GM19438 (cell line): ENCODE measurements around the gene INO80.
"Not testable (repeated sequence)": the region's sequence is repeated elsewhere in the genome, so short reads cannot be mapped to it uniquely, and the experiment has no call there.

Experiments used
- ATAC-seq: cut with Tn5 transposase; IDR thresholded peaks from one replicate; pipeline ENCODE4 v1.9.1; 2021; ENCODE audit warnings: low read depth; ENCODE audit not compliant: unreplicated experiment

INO80 gene

DNA sequence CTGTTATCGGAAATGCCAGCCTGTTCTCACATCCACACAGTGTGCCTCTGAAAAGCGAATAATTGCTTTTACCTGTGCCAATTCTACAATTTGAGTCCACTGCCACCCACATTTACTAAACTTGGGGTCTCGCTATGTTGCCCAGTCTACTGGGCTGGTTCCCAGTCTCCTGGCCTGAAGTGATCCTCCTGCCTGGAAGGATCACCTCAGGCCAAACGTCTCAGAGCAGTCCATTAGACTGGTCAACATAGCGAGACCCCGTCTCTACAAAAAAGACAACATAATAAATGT, 827 bp upstream of the INO80 start:
- ATAC-seq: no peak

DNA sequence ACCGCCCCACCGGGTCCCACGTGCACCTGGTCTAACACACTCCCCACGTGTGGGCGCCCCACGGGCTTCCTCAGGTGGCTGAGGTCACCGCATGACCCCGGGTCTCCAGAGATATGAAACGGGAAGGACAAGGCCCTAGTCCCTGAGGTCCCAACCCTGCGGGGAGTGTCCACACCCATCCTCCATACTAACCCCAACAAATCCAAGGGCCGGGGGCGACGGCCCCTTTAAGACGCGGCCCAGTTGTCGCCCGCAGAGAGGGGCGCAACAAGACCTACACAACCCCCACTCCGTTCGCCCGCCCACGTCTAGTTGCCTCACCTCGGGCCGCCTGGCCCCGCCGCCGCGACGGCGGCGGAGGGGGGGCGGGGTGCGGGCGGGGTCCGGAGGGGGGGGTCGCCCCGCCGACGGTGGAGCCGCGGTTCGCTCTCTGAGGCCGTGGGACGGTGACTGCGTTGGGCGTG, 396 bp downstream of the INO80 start:
- peak; percentile 38 for ATAC-seq

DNA sequence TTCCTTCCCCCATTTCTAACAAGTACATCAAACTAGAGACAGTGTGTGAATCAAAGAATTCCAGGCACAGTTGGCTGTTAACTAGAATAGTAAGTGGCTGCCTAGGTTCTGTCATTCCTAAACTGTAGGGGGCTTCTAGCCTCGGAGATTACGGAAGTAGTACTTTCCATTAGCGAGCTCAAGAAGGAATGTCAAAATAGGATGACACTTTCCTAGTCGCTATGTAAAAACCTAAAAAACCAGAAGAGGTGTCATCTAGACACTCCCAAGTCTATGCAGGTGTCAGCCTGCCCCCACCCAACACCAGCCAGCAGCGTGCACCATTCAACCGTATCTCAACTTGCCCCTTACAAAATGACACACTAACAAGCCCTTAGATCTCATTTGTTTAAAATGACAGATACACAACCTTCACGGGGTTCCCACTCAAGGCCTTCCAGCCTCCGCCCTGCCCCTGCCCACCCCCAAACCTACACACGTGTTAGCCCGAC, 874 bp downstream of the INO80 start:
- ATAC-seq: no peak

DNA sequence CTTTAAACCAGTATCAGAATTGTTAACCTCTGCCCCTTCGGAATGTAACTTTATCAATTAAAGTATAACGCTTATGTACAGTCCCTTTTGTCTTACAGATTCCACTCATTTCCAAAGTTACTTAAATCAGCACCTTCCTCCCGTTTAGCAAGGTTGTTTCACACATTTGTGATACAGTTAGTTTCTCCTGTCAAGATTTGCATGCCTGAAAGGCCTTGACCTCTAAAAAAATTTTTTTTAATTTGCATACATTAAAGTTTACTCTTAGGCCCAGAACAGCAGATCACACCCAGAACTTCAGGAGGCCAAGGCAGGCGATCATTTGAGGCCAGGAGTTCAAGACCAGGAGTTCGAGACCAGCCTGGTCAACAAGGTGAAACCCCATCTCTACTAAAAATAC, 9.1 kb downstream of the INO80 start:
- ATAC-seq: no peak

DNA sequence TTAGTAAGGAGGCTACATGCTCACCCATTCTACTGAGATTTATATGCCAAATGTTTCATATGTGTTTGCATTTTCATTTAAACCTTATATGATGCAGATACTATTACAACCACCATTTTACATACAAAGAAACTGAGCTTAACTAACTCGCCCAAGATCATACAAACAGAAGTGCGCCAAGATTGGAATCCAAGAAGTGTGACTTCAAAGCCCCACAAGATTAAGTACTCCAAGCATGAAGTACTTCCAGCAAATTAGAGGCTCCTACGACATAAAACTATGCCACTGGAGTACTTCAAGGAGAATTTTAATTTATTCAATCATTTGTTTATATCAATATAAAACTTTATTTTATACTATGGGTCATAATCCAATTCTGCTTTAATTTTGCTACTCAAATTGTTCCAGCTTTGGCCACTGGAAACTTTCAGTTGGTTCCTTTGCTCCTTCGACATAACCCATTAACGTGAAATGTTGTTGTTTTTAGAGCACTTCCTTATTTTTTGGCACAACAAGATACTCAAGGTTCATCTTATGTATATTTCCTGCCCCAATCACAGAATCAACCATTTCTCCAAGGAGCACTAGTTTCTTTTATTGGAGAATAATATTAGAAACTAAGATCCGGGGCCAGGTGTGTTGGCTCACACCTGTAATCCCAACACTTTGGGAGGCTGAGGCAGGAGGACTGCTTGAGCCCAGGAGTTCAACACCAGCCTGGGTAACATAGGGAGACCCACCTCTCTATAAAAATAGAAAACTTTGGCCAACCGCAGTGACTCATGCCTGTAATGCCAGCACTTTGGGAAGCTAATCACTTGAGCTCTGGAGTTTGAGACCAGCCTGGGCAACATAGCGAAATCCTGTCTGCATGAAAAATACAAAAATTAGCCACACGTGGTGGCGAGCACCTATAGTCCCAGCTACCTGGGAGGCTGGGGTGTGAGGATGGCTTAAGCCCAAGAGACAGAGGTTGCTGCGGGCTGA, 10.4 kb downstream of the INO80 start:
- ATAC-seq: no peak

DNA sequence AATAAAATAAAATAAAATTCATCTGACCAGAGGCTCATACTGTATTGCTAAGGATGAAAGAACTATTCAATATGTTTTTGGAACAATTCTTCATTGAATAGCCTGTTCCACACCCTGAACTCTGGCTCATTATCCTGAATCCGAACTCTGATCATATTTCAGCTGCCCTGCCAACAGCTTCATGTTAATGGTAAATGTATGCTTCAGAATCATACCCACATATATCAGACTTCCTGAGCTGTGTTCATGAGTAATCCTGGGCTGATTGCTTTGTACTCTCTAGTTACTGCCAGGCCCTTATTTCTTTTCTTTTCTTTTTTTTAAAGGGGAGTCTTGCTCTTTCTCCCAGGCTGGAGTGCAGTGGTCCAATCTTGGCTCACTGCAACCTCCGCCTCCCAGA, 11.8 kb downstream of the INO80 start:
- no peak for ATAC-seq

GRCh38 chr15:41102854-41103253, 13.2 kb downstream of the INO80 start:
- no peak for ATAC-seq

GRCh38 chr15:41096178-41096577, 19.9 kb downstream of the INO80 start:
- no peak for ATAC-seq

GRCh38 chr15:41085029-41085428, 31.1 kb downstream of the INO80 start:
- ATAC-seq: no peak

GRCh38 chr15:41080144-41080543, 35.9 kb downstream of the INO80 start:
- ATAC-seq: no peak

DNA sequence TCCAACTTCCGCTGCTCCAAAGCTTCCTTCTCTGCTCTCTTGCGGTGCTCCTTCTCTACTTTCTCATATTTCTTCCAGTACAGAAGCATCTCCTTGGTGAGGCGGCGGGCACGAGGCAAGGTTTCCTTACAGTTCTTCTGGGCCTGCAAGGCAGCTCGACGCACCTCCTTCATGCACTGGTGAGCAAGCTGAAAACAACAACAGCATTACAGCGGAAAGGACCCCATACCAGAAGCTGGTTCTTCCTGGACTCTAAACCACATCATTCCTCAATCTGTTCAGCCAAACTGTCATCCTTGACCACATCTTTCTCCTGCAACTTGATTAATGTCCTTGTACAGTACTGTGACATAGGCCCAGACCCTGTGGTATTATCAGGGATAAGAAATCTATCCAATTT, 36.4 kb downstream of the INO80 start:
- ATAC-seq: no peak

GRCh38 chr15:41078879-41079278, 37.2 kb downstream of the INO80 start:
- ATAC-seq: not testable (repeated sequence)

GRCh38 chr15:41078125-41078524, 38.0 kb downstream of the INO80 start:
- no peak for ATAC-seq

- no peak for ATAC-seq
These were observed 43.1 kb downstream of the INO80 start for GRCh38 chr15:41073028-41073427.

DNA sequence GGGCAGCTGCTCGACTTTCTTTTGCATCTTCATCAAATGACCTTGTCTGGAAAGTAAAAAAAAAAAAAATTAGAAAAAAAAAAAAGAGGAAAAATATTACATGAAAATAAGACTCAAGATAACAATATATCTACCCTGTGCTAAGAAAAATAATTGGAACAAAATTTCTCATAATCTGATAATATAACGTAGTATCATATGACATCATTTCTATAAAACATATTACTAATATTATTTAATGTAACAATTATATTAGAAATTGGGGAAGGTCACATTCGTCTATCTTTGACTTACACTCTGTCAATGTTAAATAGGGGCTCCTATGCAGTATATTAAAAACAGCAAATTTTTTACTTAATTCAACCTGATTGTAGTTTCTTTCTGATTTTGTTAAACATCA, 44.1 kb downstream of the INO80 start:
- no peak for ATAC-seq

GRCh38 chr15:41066516-41066915, 49.6 kb downstream of the INO80 start:
- no peak for ATAC-seq

DNA sequence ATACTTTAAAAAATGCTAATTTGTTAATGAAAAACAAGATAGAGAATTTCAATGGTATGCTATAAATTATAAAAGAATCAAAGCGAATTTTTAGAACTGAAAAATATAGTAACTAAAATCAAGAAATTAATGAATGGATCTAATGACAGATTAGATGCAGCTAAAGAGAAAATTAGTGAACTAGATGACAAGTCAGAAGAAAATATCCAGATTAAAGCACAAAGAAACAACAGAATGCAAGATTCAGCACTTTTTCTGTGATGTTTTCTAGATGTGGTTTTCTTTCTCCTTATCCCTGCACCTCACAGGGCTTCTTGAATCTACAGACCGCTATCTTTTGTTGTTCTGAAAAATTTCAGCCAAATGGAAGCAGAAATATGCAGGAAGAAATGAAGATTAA, 54.4 kb downstream of the INO80 start:
- ATAC-seq: no peak

GRCh38 chr15:41060505-41060904, 55.6 kb downstream of the INO80 start:
- no peak for ATAC-seq

GRCh38 chr15:41056810-41057209, 59.3 kb downstream of the INO80 start:
- no peak for ATAC-seq

DNA sequence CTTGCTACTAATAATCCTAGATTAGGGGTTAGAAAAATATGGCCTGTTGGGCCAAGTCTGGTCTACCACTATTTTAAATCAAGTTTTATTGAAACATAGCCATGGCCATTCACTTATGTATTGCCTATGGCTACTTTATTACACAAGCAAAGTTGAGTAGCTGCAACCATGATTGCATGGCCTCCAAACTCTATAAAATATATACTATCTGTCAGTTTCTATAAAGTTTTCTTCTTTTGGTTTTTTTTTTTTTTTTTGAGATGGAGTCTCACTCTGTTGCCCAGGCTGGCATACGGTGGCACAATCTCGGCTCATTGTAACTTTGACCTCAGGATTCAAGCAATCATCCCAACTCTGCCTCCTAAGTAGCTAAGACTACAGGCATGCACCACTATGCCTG, 60.4 kb downstream of the INO80 start:
- ATAC-seq: no peak

DNA sequence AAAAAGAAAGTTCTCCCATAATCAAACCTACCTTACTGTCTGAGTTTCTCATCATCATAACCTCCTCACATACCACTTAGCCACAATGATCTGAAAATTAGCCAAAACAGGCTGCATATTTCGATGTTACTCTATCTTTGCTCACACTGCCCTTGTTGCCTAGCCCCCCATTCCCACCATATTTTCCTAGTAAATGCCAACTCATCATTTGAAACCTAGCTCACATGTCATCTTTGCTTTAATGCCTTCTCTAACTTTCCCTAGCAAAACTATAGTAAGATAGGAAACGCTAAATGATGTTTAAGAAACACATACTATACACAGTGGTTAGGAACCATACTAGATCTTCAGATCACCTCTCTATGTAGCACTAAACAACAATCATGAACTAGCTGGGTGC, 64.9 kb downstream of the INO80 start:
- ATAC-seq: no peak

GRCh38 chr15:41048852-41049251, 67.2 kb downstream of the INO80 start:
- ATAC-seq: no peak
